SH-SY5Y (cell line): ENCODE measurements around the gene GNG7.

Source experiments
- GATA2 ChIP-seq: IDR thresholded peaks from 2 replicates; pipeline ENCODE4 v1.6.1; 2011; ENCODE audit warnings: mild to moderate bottlenecking, low read depth, low read length
- GATA3 ChIP-seq: IDR thresholded peaks from 2 replicates; pipeline ENCODE4 v1.6.1; 2011; ENCODE audit warnings: low read depth, mild to moderate bottlenecking, low read length, moderate library complexity

- no peak for TF ChIP-seq GATA3
- TF ChIP-seq GATA2: no peak
Observed at GRCh38 chr19:2711875-2712205, 9.3 kb upstream of the GNG7 start.
